ENCODE data around the gene PCNT.
"Not testable (repeated sequence)": the region's sequence is repeated elsewhere in the genome, so short reads cannot be mapped to it uniquely, and the experiment has no call there.

The PCNT gene

GRCh38 chr21:46454142-46454541 lies 130.2 kb downstream of the PCNT start:
- DNase-seq (ENCODE audit: low spot score) = no peak

- DNase-seq (ENCODE audit: low spot score) = no peak
These were observed 130.9 kb downstream of the PCNT start for GRCh38 chr21:46454634-46455390.

GRCh38 chr21:46455575-46456385 lies 131.8 kb downstream of the PCNT start:
- DNase-seq (ENCODE audit: low spot score) = peak; percentile 56

- no peak for DNase-seq (ENCODE audit: low spot score)
These were observed 132.8 kb downstream of the PCNT start for GRCh38 chr21:46456750-46457149.

- DNase-seq (ENCODE audit: low spot score) = peak; percentile 42
These were observed 133.9 kb downstream of the PCNT start for GRCh38 chr21:46457801-46458314.

GRCh38 chr21:46458315-46459023 lies 134.5 kb downstream of the PCNT start, which contains the start of gene DIP2A:
Gene DIP2A, plus strand, starts transcription at chr21:46458891. Its CDS starts 241 bp downstream, at chr21:46459132.
- DNase-seq (ENCODE audit: low spot score) = peak; percentile 97

- no peak for DNase-seq (ENCODE audit: low spot score)
These were observed 135.0 kb downstream of the PCNT start for GRCh38 chr21:46459024-46459355.

- DNase-seq (ENCODE audit: low spot score) = no peak
These were observed 135.6 kb downstream of the PCNT start for GRCh38 chr21:46459356-46460112.

GRCh38 chr21:46461909-46462308 lies 138.0 kb downstream of the PCNT start:
- DNase-seq (ENCODE audit: low spot score) = no peak

GRCh38 chr21:46465153-46465552 lies 141.2 kb downstream of the PCNT start:
- DNase-seq (ENCODE audit: low spot score) = not testable (repeated sequence)

GRCh38 chr21:46465651-46466050 lies 141.7 kb downstream of the PCNT start:
- DNase-seq (ENCODE audit: low spot score) = no peak

GRCh38 chr21:46468108-46468774 lies 144.3 kb downstream of the PCNT start:
- DNase-seq (ENCODE audit: low spot score) = no peak

- DNase-seq (ENCODE audit: low spot score) = no peak
These were observed 145.3 kb downstream of the PCNT start for GRCh38 chr21:46469275-46469674.

- no peak for DNase-seq (ENCODE audit: low spot score)
These were observed 147.6 kb downstream of the PCNT start for GRCh38 chr21:46471514-46471913.

- no peak for DNase-seq (ENCODE audit: low spot score)
These were observed 148.3 kb downstream of the PCNT start for GRCh38 chr21:46472246-46472645.

- no peak for DNase-seq (ENCODE audit: low spot score)
These were observed 150.4 kb downstream of the PCNT start for GRCh38 chr21:46474382-46474781.

- no peak for DNase-seq (ENCODE audit: low spot score)
These were observed 151.3 kb downstream of the PCNT start for GRCh38 chr21:46475296-46475695.

- DNase-seq (ENCODE audit: low spot score) = no peak
These were observed 153.8 kb downstream of the PCNT start for GRCh38 chr21:46477765-46478164.

- DNase-seq (ENCODE audit: low spot score) = no peak
These were observed 155.0 kb downstream of the PCNT start for GRCh38 chr21:46478910-46479309.

- DNase-seq (ENCODE audit: low spot score) = no peak
These were observed 156.5 kb downstream of the PCNT start for GRCh38 chr21:46480466-46480865.

GRCh38 chr21:46482225-46482845 lies 158.4 kb downstream of the PCNT start:
- no peak for DNase-seq (ENCODE audit: low spot score)
